Esophagus squamous epithelium (tissue), 4 donors: ENCODE results near the gene SLC26A9.

Experiments used
- POLR2A ChIP-seq, 4 donors: fragments of 450-650 bp; IDR thresholded peaks; one replicate each; pipeline ENCODE4 v1.6.1; 2017; ENCODE audit warnings: antibody characterized with exemption in 4 of 4, mild to moderate bottlenecking in 4 of 4, moderate library complexity in 3 of 4
- TF ChIP-seq, protein P1 (sequence below), 6 experiments: fragments of 450-650 bp in 4 of 6; fragments of 200-600 bp in 2 of 6; sonication (generic) in 2 of 6; IDR thresholded peaks; one replicate each; pipeline ENCODE4 v1.5.1; 2016 to 2019; ENCODE audit warnings: antibody characterized with exemption in 6 of 6, mild to moderate bottlenecking in 4 of 6, moderate library complexity in 4 of 6

DNA sequence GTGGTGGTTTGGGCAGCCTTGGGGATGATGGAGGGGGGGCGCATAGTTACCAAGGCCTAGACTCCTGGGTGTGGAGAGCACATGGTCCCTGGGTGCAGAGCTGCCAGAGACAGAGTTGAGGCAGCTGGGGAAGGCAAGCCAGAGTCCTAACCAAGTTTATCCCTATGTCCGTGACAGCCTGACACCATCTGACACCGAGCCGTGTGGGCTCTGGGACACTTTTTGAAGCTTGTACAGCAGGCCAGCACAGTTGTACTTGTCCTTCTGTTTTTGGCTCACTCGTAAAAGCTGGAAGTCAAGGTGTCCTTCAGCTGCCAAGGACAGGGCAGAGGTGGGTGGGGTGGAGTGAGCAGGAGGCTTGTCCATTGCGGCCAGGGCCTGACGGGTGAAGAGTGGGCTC is 28.5 kb downstream of the SLC26A9 start:
- TF ChIP-seq, protein P1, sequence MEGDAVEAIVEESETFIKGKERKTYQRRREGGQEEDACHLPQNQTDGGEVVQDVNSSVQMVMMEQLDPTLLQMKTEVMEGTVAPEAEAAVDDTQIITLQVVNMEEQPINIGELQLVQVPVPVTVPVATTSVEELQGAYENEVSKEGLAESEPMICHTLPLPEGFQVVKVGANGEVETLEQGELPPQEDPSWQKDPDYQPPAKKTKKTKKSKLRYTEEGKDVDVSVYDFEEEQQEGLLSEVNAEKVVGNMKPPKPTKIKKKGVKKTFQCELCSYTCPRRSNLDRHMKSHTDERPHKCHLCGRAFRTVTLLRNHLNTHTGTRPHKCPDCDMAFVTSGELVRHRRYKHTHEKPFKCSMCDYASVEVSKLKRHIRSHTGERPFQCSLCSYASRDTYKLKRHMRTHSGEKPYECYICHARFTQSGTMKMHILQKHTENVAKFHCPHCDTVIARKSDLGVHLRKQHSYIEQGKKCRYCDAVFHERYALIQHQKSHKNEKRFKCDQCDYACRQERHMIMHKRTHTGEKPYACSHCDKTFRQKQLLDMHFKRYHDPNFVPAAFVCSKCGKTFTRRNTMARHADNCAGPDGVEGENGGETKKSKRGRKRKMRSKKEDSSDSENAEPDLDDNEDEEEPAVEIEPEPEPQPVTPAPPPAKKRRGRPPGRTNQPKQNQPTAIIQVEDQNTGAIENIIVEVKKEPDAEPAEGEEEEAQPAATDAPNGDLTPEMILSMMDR (IDR thresholded peaks at IDR 0.05) = no peak
- no peak for TF ChIP-seq POLR2A (IDR thresholded peaks at IDR 0.05)
